ENCODE data around the gene AMZ2. TPM values are rescaled to one million over a fixed set of nuclear protein-coding genes. Genes with fewer than 3 reads are reported as not detected.

AMZ2 gene
- 10 to 100 TPM in 4 of 5 donors, 1 to 10 TPM in 1; 1.2 to 73.2 (median 30.7) TPM for total RNA-seq
- 10 to 100 TPM; 46.3 to 61.7 (median 47.7) TPM for polyA plus RNA-seq
- long read RNA-seq, donor 1, transcript AMZ2-206 (6 exons, 2,257 nt): major isoform, 5 of 8 reads
- long read RNA-seq, donor 1, partial matches to known transcripts: 0 of 8 reads
- long read RNA-seq, donor 1, other reads (novel, unspliced or antisense): 0 of 8 reads
- long read RNA-seq, donor 2, transcript AMZ2-206 (6 exons, 2,257 nt): major isoform, 10 of 20 reads
- long read RNA-seq, donor 2, partial matches to known transcripts: 8 of 20 reads
- long read RNA-seq, donor 2, other reads (novel, unspliced or antisense): 0 of 20 reads
- long read RNA-seq, donor 3, transcript AMZ2-202 (7 exons, 2,402 nt): minor isoform, 9 of 19 reads
- long read RNA-seq, donor 3, transcript AMZ2-206 (6 exons, 2,257 nt): major isoform, 10 of 19 reads
- long read RNA-seq, donor 3, partial matches to known transcripts: 0 of 19 reads
- long read RNA-seq, donor 3, other reads (novel, unspliced or antisense): 0 of 19 reads
- long read RNA-seq, donor 4, partial matches to known transcripts: 0 of 2 reads
- long read RNA-seq, donor 4, other reads (novel, unspliced or antisense): 0 of 2 reads
- long read RNA-seq, donor 5, transcript AMZ2-206 (6 exons, 2,257 nt): major isoform, 6 of 22 reads
- long read RNA-seq, donor 5, transcript AMZ2-202 (7 exons, 2,402 nt): major isoform, 6 of 22 reads
- long read RNA-seq, donor 5, partial matches to known transcripts: 7 of 22 reads
- long read RNA-seq, donor 5, other reads (novel, unspliced or antisense): 0 of 22 reads
- long read RNA-seq, donor 6, transcript AMZ2-202 (7 exons, 2,402 nt): minor isoform, 11 of 75 reads
- long read RNA-seq, donor 6, transcript AMZ2-206 (6 exons, 2,257 nt): major isoform, 37 of 75 reads
- long read RNA-seq, donor 6, partial matches to known transcripts: 22 of 75 reads
- long read RNA-seq, donor 6, other reads (novel, unspliced or antisense): 0 of 75 reads
- long read RNA-seq, donor 7, transcript AMZ2-202 (7 exons, 2,402 nt): minor isoform, 5 of 15 reads
- long read RNA-seq, donor 7, transcript AMZ2-206 (6 exons, 2,257 nt): major isoform, 10 of 15 reads
- long read RNA-seq, donor 7, partial matches to known transcripts: 0 of 15 reads
- long read RNA-seq, donor 7, other reads (novel, unspliced or antisense): 0 of 15 reads
- long read RNA-seq, donor 8, transcript AMZ2-202 (7 exons, 2,402 nt): minor isoform, 6 of 29 reads
- long read RNA-seq, donor 8, transcript AMZ2-203 (8 exons, 1,378 nt): minor isoform, 7 of 29 reads
- long read RNA-seq, donor 8, transcript AMZ2-206 (6 exons, 2,257 nt): major isoform, 15 of 29 reads
- long read RNA-seq, donor 8, partial matches to known transcripts: 0 of 29 reads
- long read RNA-seq, donor 8, other reads (novel, unspliced or antisense): 0 of 29 reads
- long read RNA-seq, donor 9, transcript AMZ2-206 (6 exons, 2,257 nt): minor isoform, 8 of 20 reads
- long read RNA-seq, donor 9, transcript AMZ2-202 (7 exons, 2,402 nt): major isoform, 10 of 20 reads
- long read RNA-seq, donor 9, partial matches to known transcripts: 0 of 20 reads
- long read RNA-seq, donor 9, other reads (novel, unspliced or antisense): 0 of 20 reads
- long read RNA-seq, donor 10, transcript AMZ2-206 (6 exons, 2,257 nt): major isoform, 6 of 9 reads
- long read RNA-seq, donor 10, partial matches to known transcripts: 0 of 9 reads
- long read RNA-seq, donor 10, other reads (novel, unspliced or antisense): 0 of 9 reads

DNA sequence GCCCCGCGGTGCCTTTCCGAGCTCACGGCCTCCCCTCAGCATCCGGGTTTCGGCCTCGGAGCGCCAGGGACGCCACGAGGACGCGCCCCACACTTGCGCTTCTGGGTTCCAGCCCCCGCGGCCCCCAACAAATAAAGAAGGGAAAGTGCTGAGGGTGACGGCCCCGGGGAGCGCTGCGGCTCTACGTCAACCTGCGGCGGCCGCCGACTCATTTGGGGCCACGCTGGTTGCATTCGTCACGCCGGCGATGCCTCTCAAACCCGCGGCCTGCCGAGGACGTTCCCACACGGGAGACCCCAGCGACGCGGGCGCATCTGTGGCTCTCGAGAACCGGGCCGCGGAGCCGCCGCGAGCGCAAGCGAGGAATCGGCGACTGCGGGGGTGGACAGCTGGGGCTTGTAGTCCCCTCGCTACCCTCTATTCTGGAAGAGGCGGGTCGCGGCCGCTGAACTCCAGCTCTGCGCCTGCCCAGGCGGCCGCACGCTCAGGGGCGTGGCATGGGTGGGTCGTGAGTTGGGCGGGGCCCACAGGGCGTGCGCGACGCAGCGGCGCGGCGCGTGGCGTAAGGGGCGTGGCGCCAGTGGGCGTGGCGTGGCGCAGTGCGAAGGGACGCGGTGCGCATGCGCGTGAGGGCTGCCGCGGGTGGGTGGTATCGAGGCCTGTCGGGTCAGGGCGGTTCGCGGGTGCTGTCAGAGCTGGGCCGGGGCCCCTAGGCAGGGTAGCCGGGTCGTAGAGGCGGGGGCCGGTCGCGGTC lies at the start of gene AMZ2:
TSS of gene AMZ2 (plus strand) at position 599 of the 754 bp plus-strand sequence. CDS start 2,145 bp downstream, outside the sequence.
- H3K36me3 ChIP-seq: peaks cover 0 to 23% (median 17%) of the 10 kb centered on the region in 4 donors
- peak within 1 kb of the TSS; percentile 94 to 99 (median 98) for H3K27ac ChIP-seq
- no peaks in the 10 kb centered on the region for H3K27me3 ChIP-seq
- intact Hi-C loops (cut with DNase I; ENCODE audit: low total_unique reads): no loop called here
- no peaks in the 10 kb centered on the region for H3K9me3 ChIP-seq
- WGBS, 5 donors: 0 to 1% (median 0%) methylated on average over 60 to 97 of the region's 97 CpGs
- H3K4me1 ChIP-seq: peaks cover 8 to 30% (median 15%) of the 10 kb centered on the region in 4 donors
- TF ChIP-seq POLR2A (IDR thresholded peaks at IDR 0.05) (peak in 2 of 4 donors; percentile 59 to 60), POLR2AphosphoS5 (IDR thresholded peaks at IDR 0.05) (peak; percentile 95 to 98 (median 95)), EP300 (IDR thresholded peaks at IDR 0.05) (no peak)
- TF ChIP-seq, protein P1, sequence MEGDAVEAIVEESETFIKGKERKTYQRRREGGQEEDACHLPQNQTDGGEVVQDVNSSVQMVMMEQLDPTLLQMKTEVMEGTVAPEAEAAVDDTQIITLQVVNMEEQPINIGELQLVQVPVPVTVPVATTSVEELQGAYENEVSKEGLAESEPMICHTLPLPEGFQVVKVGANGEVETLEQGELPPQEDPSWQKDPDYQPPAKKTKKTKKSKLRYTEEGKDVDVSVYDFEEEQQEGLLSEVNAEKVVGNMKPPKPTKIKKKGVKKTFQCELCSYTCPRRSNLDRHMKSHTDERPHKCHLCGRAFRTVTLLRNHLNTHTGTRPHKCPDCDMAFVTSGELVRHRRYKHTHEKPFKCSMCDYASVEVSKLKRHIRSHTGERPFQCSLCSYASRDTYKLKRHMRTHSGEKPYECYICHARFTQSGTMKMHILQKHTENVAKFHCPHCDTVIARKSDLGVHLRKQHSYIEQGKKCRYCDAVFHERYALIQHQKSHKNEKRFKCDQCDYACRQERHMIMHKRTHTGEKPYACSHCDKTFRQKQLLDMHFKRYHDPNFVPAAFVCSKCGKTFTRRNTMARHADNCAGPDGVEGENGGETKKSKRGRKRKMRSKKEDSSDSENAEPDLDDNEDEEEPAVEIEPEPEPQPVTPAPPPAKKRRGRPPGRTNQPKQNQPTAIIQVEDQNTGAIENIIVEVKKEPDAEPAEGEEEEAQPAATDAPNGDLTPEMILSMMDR (IDR thresholded peaks at IDR 0.05): no peak
- H3K4me3 ChIP-seq: peak within 1 kb of the TSS; percentile 56 to 91 (median 80)
- DNase-seq: peak; percentile 95 to 99

DNA sequence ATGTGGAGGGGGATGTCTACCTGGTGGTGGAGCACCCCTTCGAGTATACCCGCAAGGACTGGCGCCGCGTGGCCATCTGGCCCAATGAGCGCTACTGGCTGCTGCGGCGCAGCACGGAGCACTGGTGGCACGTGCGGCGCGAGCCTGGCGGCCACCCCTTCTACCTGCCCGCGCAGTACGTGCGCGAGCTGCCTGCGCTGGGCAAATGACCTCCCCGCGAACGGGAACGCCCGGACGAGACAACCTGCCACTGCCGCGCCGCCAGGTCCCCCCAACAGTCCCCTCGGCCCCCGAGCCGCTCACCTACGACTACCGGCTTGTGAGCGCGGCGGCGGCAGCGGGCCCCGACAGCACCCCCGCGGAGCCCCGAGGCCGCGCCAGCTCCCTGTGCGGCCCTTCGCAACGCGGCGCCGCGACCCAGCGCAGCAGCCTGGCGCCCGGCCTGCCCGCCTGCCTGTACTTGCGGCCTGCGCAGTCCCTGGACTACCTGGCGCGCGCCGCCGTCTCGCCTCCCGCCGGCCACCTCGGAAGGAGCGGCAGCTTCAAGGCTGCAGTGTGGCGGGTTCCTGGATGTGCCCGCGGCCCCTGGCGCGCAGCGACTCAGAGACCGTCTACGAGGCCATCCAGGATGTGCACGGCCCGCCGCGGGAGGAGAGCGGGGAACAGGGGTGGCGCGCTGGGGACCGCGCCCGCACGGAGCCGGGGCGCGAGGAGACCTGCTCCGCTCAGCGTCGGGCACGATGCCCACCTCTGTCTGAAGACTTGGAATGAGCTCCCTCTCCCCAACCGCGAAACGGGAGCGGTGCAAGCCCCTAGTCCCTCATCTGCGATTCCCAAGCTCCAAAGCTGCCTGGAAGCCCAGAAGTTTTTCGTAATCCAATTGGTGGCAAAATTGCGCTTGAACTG lies 48.7 kb upstream of the AMZ2 start:
- peaks cover 48 to 55% (median 54%) of the 10 kb centered on the region in 4 donors for H3K4me1 ChIP-seq
- H3K9me3 ChIP-seq: no peaks in the 10 kb centered on the region
- no peaks in the 10 kb centered on the region for H3K36me3 ChIP-seq
- DNase-seq: peak in 1 of 2 donors; percentile 61
- peak overlapping the region; percentile 36 to 46 (median 36) for H3K4me3 ChIP-seq
- intact Hi-C loops (cut with DNase I; ENCODE audit: low total_unique reads): no loop called here
- peaks cover 17 to 77% (median 62%) of the 10 kb centered on the region in 3 donors for H3K27me3 ChIP-seq
- no peak overlapping the region for H3K27ac ChIP-seq
- TF ChIP-seq, protein P1 (IDR thresholded peaks at IDR 0.05): no peak
- TF ChIP-seq POLR2A (IDR thresholded peaks at IDR 0.05) (no peak), POLR2AphosphoS5 (IDR thresholded peaks at IDR 0.05) (no peak), EP300 (IDR thresholded peaks at IDR 0.05) (no peak)
- 1 to 3% (median 1%) methylated on average over 32 to 101 of the region's 101 CpGs; no CpG with 5 or more reads in 1 of the 5 donors for WGBS, 5 donors
